Lung (tissue), 13 donors: ENCODE data around the gene IFT22. TPM values are rescaled to one million over a fixed set of nuclear protein-coding genes. Genes with fewer than 3 reads are reported as not detected.
"Not testable (repeated sequence)": the region's sequence is repeated elsewhere in the genome, so short reads cannot be mapped to it uniquely, and the experiment has no call there.

Experiments
- ATAC-seq: fragments of 200-7000 bp; cut with Tn5 transposase; one replicate; pipeline ENCODE4 v1.9.1; 2020; ENCODE audit warnings: moderate number of reproducible peaks; ENCODE audit not compliant: insufficient read depth, low FRiP score
- DNase-seq, 3 donors: peaks; one replicate each; pipeline ENCODE4 v3.0.0-alpha.2; 2013 to 2017
- H3K27ac ChIP-seq, 2 donors: one replicate each; pipeline ENCODE4 v1.5.1; 2013; ENCODE audit warnings: mild to moderate bottlenecking in 2 of 2, moderate library complexity in 2 of 2, control low read depth in 1 of 2, inconsistent platforms in 1 of 2, low read depth in 1 of 2, low read length in 1 of 2
- H3K27me3 ChIP-seq, 3 donors: one replicate each; pipeline ENCODE4 v1.5.1; 2013; ENCODE audit warnings: low read length in 2 of 3; ENCODE audit not compliant: control insufficient read depth in 3 of 3, insufficient read depth in 3 of 3
- H3K36me3 ChIP-seq, 4 donors: one replicate each; pipeline ENCODE4 v1.5.1; 2013; ENCODE audit warnings: low read length in 4 of 4, mild to moderate bottlenecking in 1 of 4, moderate library complexity in 1 of 4; ENCODE audit not compliant: control insufficient read depth in 4 of 4, insufficient read depth in 4 of 4
- H3K4me1 ChIP-seq, 5 donors: one replicate each; pipeline ENCODE4 v1.5.1; 2013; ENCODE audit warnings: low read length in 5 of 5, mild to moderate bottlenecking in 2 of 5, moderate library complexity in 1 of 5; ENCODE audit not compliant: control insufficient read depth in 5 of 5, insufficient read depth in 5 of 5
- H3K4me3 ChIP-seq: one replicate; pipeline ENCODE4 v1.5.1; 2013; ENCODE audit warnings: mild to moderate bottlenecking, control low read depth, moderate library complexity
- H3K9ac ChIP-seq, 2 donors: one replicate each; pipeline ENCODE4 v1.5.1; 2013; ENCODE audit warnings: low read length in 2 of 2, control low read depth in 1 of 2; ENCODE audit not compliant: insufficient read depth in 1 of 2
- H3K9me3 ChIP-seq, 4 donors: one replicate each; pipeline ENCODE4 v1.5.1; 2013; ENCODE audit warnings: low read length in 3 of 4, mild to moderate bottlenecking in 1 of 4, moderate library complexity in 1 of 4; ENCODE audit not compliant: control insufficient read depth in 4 of 4, insufficient read depth in 3 of 4
- WGBS, 2 donors: extraction: QIAGEN DNeasy Blood & Tissue Kit; methylation state at CpG; one replicate each; pipeline ENCODE4 v1.1.7; 2013; 5-methylcytosine and 5-hydroxymethylcytosine counted together
- polyA plus RNA-seq, 2 donors: library from polyadenylated mRNA; stranded (reverse); fragments of 200-250 nt; gene quantifications; one replicate each; pipeline ENCODE4 v1.2.1, GENCODE V29; 2013
- small RNA-seq: library from RNA; depleted of rRNA; stranded (forward); fragments of <200 nt; gene quantifications from one replicate; pipeline ENCODE3, GENCODE V24; 2014; ENCODE audit warnings: low replicate concordance
- total RNA-seq, 2 donors: library from RNA; depleted of rRNA in 1 of 2; stranded (reverse); fragments of >200 nt in 1 of 2; gene quantifications; one replicate each; pipeline ENCODE4 v1.2.1, GENCODE V29; 2014 to 2021
- TF ChIP-seq, protein P1 (sequence below): IDR thresholded peaks from 2 replicates; pipeline ENCODE4 v1.5.1; 2012; ENCODE audit warnings: mild to moderate bottlenecking; ENCODE audit errors: control extremely low read depth, extremely low read depth
- donor health status: control.
- donor health status: control.
- donor health status: Bipolar disorder and iron deficiency.
- donor health status: healthy.
- donor health status: DM: yes; HTN: yes; CAD: no.

Gene IFT22
- total and polyA plus RNA-seq, 4 donors, result 23.6 to 44.7 (median 34.0) TPM

DNA sequence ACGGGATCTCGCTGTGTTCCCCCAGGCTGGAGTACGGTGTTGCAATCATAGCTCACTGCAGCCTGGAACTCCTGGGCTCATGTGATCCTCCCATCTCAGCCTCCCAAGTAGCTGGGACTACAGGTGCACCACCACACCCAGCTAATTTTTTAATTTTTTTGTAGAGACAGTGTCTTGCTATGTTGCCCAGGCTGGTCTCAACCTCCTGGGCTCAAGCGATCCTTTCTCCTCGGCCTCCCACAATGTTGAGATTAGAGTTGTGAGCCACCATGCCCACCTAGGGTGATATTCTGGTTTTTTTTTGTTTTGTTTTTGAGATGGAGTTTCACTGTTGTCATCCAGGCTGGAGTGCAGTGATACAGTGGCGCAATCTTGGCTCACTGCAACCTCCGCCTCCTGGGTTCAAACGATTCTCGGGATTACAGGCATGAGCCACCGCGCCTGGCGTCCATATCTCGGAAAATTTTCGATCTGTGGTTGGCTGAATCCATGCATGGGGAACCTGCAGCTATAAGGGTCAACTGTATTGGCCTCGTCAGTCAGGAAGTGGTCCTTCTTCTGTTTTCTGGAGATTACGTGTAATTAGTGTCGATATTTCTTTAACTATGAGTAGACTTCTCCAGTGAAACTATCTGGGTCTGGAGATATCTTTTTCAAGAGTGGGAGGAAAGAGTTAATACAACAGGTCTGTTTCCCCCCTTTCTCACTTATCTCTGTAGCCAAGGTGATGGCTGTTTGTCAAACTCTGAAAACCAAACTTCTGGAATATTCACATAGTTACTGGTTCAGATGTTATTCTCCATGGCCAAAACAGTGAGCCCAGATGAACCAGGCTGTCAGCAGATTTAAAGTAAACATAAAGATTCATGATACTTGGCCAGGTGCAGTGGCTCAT, 55.7 kb downstream of the IFT22 start:
- no peaks in the 10 kb centered on the region for H3K4me1 ChIP-seq
- WGBS, 2 donors, result 65 to 69% methylated on average over 17 of the region's 17 CpGs
- no peak overlapping the region for H3K4me3 ChIP-seq
- ATAC-seq, result no peak
- no peaks in the 10 kb centered on the region for H3K9me3 ChIP-seq
- H3K9ac ChIP-seq, result no peak overlapping the region
- DNase-seq, result no peak
- H3K36me3 ChIP-seq, result no peaks in the 10 kb centered on the region
- no peaks in the 10 kb centered on the region for H3K27me3 ChIP-seq
- no peak overlapping the region for H3K27ac ChIP-seq
- TF ChIP-seq, protein P1, sequence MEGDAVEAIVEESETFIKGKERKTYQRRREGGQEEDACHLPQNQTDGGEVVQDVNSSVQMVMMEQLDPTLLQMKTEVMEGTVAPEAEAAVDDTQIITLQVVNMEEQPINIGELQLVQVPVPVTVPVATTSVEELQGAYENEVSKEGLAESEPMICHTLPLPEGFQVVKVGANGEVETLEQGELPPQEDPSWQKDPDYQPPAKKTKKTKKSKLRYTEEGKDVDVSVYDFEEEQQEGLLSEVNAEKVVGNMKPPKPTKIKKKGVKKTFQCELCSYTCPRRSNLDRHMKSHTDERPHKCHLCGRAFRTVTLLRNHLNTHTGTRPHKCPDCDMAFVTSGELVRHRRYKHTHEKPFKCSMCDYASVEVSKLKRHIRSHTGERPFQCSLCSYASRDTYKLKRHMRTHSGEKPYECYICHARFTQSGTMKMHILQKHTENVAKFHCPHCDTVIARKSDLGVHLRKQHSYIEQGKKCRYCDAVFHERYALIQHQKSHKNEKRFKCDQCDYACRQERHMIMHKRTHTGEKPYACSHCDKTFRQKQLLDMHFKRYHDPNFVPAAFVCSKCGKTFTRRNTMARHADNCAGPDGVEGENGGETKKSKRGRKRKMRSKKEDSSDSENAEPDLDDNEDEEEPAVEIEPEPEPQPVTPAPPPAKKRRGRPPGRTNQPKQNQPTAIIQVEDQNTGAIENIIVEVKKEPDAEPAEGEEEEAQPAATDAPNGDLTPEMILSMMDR, result no peak

DNA sequence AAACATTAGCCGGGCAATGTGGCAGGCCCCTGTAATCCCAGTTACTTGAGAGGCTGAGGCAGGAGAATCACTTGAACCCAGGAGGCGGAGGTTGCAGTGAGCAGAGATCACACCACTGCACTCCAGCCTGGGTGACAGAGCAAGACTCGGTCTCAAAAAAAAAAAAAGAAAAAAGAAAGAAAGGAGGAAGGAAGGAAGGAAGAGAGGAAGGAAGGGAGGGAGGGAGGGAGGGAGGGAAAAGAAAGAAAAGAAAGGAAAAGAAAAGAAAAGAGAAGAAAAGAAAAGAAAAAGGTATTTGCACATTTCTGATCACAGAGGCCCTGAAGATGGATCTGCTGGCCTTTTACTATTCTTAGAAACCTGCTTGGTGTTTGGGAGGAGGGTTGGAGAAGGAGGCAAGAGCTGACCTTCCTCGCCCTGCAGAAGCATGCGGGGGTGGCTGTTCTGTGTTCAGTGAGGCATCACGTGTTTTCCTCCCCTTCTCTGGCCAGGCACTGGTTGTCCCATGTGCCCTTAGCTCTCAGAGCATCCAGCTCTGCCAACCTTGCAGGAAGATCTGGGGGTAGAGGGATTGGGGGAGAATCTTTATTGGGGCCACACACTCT, 57.4 kb downstream of the IFT22 start:
- H3K27ac ChIP-seq, H3K4me3 ChIP-seq, H3K4me1 ChIP-seq, ATAC-seq, H3K36me3 ChIP-seq, H3K9ac ChIP-seq, H3K9me3 ChIP-seq, DNase-seq, H3K27me3 ChIP-seq: not testable (repeated sequence)
- 50 to 71% methylated on average over 6 of the region's 6 CpGs for WGBS, 2 donors

Small RNAs within 50 kb of the gene (small RNA-seq; reads per million reads assigned to genes)
- gene RNU6-1104P, result not detected

Other genes with a start within 250 kb of the IFT22 start
- 10 to 100 TPM; 32.6 to 56.6 TPM for gene TRIM56, start 236.3 kb downstream of the IFT22 start, total RNA-seq
- 10 to 100 TPM; 14.4 to 15.7 TPM for gene TRIM56, start 236.3 kb downstream of the IFT22 start, polyA plus RNA-seq
- gene SERPINE1, start 194.7 kb downstream of the IFT22 start, total RNA-seq, result 10 to 100 TPM; 18.6 to 55.4 TPM
- gene SERPINE1, start 194.7 kb downstream of the IFT22 start, polyA plus RNA-seq, result 100 to 1,000 TPM in 1 of 2 donors, 10 to 100 TPM in 1; 12.4 to 436 TPM
- 10 to 100 TPM; 42.7 to 74.7 TPM for gene AP1S1, start 167.3 kb downstream of the IFT22 start, total RNA-seq
- 10 to 100 TPM; 54.9 to 66.9 TPM for gene AP1S1, start 167.3 kb downstream of the IFT22 start, polyA plus RNA-seq
- gene VGF, start 156.2 kb downstream of the IFT22 start, total RNA-seq, result 1 to 10 TPM in 1 of 2 donors, under 1 TPM in 1; 0.55 to 1.4 TPM
- under 1 TPM; 0.08 to 0.29 TPM for gene VGF, start 156.2 kb downstream of the IFT22 start, polyA plus RNA-seq
- not detected for gene NAT16, start 141.5 kb downstream of the IFT22 start, total RNA-seq
- gene NAT16, start 141.5 kb downstream of the IFT22 start, polyA plus RNA-seq, result under 1 TPM in 1 of 2 donors, not detected in 1; 0.01 TPM
- not detected for gene MOGAT3, start 120.8 kb downstream of the IFT22 start, total RNA-seq
- gene MOGAT3, start 120.8 kb downstream of the IFT22 start, polyA plus RNA-seq, result not detected
- 100 to 1,000 TPM in 1 of 2 donors, 10 to 100 TPM in 1; 38.9 to 104 TPM for gene PLOD3, start 104.2 kb downstream of the IFT22 start, total RNA-seq
- gene PLOD3, start 104.2 kb downstream of the IFT22 start, polyA plus RNA-seq, result 10 to 100 TPM; 51.2 to 65.2 TPM
- gene ZNHIT1, start 103.6 kb downstream of the IFT22 start, total RNA-seq, result 10 to 100 TPM; 49.2 to 72.3 TPM
- gene ZNHIT1, start 103.6 kb downstream of the IFT22 start, polyA plus RNA-seq, result 100 to 1,000 TPM in 1 of 2 donors, 10 to 100 TPM in 1; 69.4 to 167 TPM
- 1 to 10 TPM; 5.2 to 7.3 TPM for gene CLDN15, start 84.0 kb downstream of the IFT22 start, total RNA-seq
- 1 to 10 TPM; 5.9 to 8.0 TPM for gene CLDN15, start 84.0 kb downstream of the IFT22 start, polyA plus RNA-seq
- 100 to 1,000 TPM; 109 to 169 TPM for gene FIS1, start 76.7 kb downstream of the IFT22 start, total RNA-seq
- gene FIS1, start 76.7 kb downstream of the IFT22 start, polyA plus RNA-seq, result 100 to 1,000 TPM; 150 to 235 TPM
- gene COL26A1, start 41.1 kb upstream of the IFT22 start, total RNA-seq, result 1 to 10 TPM in 1 of 2 donors, under 1 TPM in 1; 0.25 to 4.7 TPM
- gene COL26A1, start 41.1 kb upstream of the IFT22 start, polyA plus RNA-seq, result under 1 TPM; 0.05 to 0.31 TPM